GM19193 (cell line): ENCODE results near the gene CEP350.

Experiments
- POLR2A ChIP-seq: IDR thresholded peaks from 4 replicates; pipeline ENCODE4 v1.6.1; 2011; ENCODE audit not compliant: insufficient read depth, insufficient read length; ENCODE audit errors: extremely low read depth

The CEP350 gene

DNA sequence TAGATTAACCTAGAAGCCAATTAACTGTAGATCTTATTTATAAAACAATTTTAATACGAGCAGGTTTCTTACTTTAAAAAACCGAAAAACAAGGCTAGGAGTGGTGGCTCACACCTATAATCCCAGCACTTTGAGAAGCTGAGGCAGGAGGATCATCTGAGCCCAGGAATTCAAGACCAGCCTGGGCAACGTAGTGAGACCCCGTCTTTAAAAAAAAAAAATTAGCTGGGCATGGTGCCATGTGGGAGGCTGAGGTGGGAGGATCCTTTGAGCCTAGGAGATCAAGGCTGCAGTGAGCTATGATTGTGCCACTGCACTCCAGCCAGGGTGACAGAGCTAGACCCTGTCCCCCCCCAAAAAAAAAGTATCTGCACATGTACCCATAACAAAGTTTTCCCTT lies 110.8 kb downstream of the CEP350 start:
- no peak for TF ChIP-seq POLR2A

DNA sequence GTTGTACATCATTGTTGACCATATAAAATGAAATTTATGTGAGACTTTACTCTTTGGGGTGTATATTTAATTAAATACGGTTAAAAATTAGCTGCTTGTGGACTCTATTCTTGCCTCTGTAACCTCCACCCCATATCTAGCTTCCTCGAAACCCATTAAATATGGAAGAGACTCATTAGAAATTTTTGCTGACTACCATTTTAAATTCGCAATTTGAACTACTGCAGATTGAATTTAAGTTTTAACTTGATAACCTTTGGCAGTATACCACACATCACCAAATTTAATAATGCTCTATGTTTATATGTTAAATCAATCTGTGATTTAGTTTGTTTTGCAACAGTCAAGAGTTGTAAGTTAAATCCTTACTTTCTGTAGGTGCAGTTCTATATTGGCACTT lies 111.5 kb downstream of the CEP350 start:
- TF ChIP-seq POLR2A, result no peak

DNA sequence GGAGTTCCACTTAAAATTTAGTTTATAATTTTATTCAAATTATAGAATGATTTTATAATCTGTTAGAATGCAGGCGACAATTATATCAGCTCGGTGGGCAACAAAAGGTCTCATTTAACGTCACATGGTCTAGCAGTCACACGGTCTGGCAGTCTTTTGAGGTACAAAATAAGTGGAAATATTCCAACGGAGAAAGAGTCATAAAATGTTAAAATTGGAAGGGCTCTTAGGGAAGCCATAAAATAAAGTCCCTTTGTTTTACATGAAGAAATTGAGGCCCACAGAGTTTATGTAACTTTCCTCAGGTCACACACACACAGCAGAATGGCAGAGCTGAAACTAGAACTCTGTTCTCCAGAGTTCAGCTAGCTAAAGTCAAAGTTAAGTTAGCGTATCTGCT lies 115.7 kb downstream of the CEP350 start:
- TF ChIP-seq POLR2A, result no peak

DNA sequence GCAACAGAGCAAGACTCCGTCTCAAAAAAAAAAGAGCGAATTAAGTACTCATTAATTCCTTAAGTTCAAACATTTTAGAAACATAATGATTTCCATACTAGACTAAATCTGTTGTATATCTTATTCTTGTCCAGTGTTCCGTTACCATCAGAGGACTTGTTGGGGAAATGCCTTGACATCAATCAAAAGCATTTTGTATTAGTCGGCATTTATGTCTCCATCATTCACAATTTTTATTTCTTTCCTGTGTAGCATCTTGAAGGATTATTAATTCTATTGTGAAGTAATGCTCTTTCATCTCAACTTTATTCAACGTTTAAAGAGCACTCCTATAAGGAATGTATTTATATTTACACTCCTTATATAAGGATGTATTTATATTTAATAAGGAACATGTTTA lies 117.1 kb downstream of the CEP350 start:
- TF ChIP-seq POLR2A, result no peak

DNA sequence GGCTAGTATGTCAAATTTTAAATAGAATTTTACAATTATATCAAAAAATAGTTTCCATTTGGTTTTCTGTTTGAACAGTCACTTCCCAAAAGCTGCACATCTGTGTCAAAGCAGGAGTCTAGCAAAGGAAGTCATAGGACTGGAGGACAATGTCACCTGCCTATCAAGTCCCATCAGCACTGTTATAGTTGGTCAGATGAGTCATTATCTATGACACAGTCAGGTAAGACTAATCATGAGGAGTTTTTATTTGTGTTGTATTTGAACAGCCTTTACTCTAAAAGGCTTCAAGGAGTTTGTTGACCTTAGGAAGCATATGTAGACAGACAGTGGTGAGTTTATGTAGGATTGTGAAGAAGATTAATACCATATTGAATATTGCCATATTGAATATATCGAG lies 125.8 kb downstream of the CEP350 start:
- no peak for TF ChIP-seq POLR2A

DNA sequence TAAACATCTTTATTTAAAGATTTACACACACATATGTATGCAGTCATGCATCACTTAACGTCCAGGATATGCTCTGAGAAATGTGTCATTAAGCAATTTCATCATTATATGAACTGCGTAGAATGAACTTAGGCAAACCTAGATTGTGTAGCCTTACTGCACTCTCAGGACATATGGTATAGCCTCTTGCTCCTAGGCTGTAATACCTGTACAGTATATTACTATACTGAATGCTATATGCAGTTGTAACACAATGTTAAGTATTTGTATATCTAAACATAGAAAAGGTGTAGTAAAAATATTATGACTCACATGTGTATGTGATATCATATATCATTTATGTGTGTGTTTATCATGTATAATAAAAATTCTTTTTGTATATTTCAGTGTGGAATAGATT lies 126.9 kb downstream of the CEP350 start:
- no peak for TF ChIP-seq POLR2A

DNA sequence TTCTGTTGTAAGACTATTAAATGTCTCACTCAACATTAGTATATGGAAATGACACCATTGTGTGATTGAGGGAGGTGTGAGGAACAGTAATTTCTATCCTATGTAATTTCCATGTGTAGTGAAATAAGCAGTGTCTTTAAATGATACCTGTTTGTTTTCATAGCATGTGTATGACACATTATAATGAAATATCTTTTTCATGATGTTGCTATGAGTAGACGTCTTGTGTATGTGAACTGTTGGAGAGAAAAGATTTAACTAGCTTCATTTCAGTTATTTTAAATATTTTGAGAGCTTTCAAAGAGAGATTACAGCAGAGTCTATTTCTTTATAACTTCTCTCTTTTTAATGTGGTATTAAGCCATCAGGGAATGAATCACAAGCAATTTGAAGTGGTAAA lies 128.6 kb downstream of the CEP350 start:
- no peak for TF ChIP-seq POLR2A

DNA sequence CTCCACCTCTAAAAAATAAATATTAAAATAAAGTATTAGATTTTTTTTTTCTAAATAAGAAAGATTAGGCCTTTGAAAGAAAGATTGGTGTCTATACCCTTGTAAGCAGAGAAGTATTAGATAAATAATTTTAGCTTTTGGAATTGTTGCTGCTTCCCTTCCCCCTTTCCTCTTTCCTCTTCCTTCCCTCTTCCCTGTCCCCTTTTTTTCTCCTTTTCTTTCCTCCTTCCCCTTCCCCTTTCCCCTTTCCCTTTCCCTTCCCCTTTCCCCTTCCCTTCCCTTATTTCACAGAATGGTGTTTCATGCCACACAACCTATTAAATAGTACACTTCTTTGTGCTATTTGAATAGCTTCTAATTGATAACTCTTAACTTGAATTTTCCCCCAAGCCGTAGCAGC lies 130.3 kb downstream of the CEP350 start:
- TF ChIP-seq POLR2A, result no peak

DNA sequence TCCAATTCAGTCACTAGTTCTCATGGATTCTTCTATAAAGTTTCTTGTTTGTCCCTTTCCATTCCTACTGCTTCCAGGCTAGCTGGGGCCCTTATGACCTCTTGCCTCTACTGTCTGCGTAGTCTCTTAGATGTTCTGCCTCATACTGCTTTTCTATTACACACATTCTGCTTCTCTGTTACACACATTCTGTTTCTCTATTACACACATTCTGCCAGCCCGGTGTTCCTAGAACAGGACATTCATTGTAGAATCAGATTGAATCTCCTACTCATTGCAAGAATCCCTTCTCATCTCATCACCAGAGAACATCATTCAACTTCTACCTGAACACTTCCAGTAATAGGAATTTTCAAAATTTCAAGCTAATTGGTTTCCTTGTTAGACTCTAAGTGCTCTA lies 130.7 kb downstream of the CEP350 start:
- no peak for TF ChIP-seq POLR2A

DNA sequence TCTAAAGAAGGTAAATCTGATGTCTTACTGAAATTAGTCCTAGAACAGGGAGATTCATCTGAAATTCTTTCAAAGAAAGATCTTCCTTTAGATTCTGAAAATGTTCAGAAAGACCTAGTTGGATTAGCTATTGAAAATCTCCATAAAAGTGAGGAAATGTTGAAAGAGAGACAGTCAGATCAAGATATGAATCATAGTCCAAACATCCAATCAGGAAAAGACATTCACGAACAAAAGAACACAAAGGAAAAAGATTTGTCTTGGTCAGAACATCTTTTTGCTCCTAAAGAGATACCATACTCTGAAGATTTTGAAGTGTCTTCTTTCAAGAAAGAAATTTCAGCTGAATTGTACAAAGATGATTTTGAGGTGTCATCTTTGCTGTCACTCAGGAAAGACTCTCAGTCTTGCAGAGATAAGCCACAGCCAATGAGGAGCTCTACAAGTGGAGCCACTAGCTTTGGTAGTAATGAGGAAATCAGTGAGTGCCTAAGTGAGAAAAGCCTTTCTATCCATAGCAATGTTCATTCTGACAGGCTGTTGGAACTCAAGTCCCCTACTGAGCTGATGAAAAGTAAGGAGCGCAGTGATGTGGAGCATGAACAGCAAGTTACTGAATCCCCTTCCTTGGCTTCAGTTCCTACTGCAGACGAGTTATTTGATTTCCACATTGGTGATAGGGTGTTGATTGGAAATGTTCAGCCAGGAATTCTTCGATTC lies 138.5 kb downstream of the CEP350 start:
- TF ChIP-seq POLR2A, result no peak

DNA sequence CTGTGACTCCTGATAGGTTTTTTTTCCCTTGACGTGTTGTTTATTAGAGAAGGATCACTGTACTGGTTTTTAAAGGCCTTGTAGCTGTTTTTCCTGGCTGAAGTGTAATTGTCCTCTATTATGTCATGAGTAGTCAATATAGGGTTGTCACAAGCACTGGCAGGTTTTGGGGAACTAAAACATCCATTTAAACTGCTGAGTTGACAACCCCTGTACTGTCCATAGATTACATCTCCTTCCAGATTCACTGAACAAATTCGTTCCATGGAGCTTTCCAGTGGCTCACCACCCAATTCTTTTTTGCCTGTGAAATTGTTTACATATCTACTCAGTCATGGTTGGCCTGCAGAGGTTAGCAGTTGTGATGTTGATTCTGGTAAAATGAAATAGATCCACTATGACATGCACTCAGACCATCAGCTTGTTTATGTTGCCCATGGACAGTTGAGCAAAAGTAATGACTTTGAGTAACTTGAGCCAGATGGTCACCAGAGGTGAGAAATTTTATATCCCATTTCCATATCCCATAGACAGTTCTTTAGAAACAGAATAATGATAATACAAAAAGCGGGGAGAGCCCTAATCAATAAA lies 140.2 kb downstream of the CEP350 start:
- no peak for TF ChIP-seq POLR2A

DNA sequence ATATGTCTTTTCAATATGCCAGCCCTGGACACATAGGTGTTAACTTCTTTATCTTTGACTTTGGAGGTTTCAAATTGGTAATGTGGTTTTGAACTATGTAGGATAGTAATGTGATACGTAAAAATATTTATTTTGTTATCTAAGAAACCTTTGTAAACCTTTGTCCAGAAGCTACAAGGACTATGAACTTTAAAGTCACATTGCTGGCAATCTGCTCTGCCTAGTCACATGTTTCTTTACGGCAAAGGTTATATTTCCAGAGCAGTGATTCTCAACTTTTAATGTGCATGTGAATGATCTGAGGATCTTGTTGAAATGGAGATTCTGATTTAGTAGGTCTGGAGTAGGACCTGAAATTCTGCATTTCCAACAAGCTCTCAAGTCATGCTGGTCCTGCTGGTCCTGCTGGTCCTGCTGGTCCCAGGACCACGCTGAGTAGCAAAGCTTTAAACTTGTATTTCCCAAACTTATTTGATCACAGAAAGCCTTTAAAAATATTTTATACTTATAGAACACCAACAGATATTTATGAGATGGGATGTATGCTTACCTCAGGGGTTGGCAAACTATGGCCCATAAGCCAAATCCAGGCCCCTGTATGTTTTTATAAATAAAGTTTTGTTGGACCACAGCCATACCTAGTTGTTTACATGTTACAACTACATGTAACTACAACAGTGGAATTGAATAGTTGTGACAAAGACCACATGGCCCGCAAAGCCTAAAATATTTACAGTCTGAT lies 142.1 kb downstream of the CEP350 start:
- no peak for TF ChIP-seq POLR2A

DNA sequence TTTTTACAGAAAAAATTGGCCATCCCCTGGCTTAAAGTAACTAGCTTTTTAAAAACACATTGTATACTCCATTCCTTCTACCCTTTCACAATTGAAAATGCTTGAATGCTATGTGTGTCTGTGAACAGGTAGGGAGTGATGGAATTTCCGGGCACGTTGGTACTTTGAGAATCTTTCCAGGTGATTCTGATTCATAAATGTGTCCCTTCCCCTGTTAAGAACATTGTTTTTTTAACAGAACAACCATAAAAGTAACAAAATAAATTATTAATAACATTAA lies 142.7 kb downstream of the CEP350 start:
- no peak for TF ChIP-seq POLR2A

DNA sequence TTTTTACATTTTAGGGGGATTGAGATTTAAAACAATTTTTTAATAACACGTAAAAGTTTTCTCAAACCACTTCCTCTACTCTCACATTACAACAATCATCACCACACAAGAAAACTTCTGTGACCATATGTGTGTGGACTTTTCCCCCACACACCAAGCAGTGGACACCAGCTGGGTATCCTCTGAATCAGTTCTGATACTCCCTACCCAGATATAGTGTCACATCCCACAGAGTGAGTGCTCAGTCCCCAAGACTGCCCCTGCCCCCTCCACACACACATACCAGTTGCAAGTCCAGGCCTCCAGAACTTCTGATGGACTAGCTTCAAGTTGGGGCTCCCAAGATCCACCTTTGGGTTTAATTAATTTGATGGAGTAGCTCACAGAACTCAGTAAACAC lies 146.8 kb downstream of the CEP350 start:
- TF ChIP-seq POLR2A, result no peak

DNA sequence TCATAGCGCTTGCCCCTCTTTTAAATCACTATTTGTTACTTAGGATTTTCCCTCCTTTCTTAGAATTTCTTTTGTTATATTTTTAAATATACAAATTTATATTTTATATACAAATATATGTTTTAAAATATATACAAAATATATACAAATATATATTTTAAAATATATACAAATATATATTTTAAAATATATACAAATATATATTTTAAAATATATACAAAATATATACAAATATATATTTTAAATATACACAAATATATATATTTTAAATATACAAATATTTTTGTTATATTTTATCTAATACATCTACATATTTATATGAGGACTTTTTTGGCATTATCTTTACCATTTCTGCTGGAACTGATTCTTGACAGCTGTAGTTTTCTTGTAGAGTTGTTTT lies 149.2 kb downstream of the CEP350 start:
- no peak for TF ChIP-seq POLR2A

DNA sequence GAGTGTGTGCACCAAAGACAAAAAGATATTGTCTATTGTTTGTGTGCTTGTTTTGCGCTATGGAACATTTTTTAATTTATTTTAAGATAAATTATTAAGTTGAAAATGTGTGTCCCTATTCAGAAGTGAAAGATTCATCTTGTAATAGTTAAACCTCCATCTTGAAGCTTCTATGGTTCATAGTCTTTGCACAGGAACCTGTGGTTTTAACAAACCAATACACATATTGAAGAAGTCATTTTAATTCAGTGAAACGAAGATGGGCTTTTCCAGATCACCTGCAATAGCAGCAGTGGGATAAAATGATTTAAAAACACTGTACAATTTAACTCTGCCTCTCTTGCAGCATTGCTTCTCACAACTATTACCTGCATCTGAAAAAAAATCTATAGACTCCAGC lies 157.5 kb downstream of the CEP350 start:
- no peak for TF ChIP-seq POLR2A
